Activated CD4-positive, CD25-positive, alpha-beta regulatory T cell treated with anti-CD3 and anti-CD28 coated beads, Interleukin-2, amount 50 U/mL, for 16 hours (primary cell): Measurements from ENCODE around the gene NMD3.
"Not testable (repeated sequence)": the region's sequence is repeated elsewhere in the genome, so short reads cannot be mapped to it uniquely, and the experiment has no call there.

Source experiments
- DNase-seq: peaks from one replicate; pipeline ENCODE4 v3.0.0-alpha.2; 2020; ENCODE audit warnings: low read depth, low spot score

NMD3 gene

DNA sequence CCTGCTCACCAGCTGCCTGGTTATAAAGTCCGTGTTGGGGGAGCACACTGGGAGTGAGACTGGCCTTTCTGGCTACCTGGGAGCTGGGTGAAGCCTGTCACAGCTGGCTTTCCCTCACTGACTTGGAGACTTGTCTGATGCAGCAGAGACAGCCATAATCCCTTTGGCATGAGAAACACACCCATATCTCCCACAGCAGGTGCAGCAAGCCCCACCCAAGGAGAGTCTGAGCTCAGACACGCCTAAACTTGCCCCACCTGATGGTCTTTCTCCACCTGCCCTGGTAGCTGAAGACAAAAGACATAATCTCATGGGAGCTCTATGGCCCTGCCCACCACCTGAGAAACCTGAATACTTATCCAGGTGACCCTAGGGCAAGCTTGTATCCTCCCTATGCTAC is 54.8 kb downstream of the NMD3 start:
- no peak for DNase-seq

DNA sequence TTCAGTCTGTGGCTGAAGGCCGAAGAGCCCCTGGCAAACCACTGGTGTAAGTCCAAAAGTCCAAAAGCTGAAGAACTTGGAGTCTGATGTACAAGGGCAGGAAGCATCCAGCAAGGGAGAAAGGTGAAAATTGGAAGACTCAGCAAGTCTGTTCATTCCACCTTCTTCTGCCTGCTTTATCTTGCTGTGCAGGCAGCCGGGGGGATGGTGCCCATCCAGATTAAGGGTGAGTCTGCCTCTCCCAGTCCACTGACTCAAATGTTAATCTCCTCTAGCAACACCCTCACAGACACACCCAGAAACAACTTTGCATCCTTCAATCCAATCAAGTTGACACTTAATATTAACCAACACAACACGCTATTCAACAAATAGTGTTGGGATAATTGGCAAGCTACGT is 61.3 kb downstream of the NMD3 start:
- DNase-seq, result not testable (repeated sequence)

DNA sequence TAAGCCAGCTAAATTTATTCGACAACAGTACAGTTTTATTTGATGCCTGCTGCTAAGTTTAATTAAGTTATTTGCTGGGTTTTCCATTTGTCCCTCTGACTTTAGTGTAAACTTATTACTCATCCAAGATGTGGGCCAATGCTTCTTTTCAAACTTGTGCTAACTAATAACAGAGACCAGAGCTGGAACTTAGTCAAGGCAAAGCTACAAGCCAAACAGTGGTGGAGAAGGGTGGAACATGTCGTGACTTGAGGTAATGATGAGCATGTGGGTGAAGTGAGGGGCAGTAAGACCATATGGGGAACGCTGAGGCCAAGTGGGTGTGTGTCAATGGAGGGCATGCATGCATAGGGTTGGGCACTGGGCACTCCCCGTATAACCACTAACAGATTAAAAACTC is 63.9 kb downstream of the NMD3 start:
- no peak for DNase-seq

DNA sequence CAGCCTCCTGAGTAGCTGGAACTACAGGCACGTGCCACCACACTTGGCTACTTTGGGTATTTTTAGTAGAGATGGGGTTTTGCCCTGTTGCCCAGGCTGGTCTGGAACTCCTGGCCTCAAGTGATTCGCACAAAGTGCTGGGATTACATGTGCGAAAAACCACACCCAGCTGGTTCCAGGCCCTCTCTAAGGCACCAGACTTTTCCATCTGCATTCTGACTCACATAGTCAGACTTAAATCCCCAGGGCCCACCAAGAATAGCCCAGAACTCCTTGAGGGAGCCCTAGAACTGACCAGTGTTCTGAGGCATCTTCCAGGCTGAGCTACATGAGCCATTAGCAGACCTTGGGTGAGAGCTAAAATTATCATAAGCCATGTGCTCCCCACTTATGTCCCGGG is 68.1 kb downstream of the NMD3 start:
- DNase-seq, result no peak

DNA sequence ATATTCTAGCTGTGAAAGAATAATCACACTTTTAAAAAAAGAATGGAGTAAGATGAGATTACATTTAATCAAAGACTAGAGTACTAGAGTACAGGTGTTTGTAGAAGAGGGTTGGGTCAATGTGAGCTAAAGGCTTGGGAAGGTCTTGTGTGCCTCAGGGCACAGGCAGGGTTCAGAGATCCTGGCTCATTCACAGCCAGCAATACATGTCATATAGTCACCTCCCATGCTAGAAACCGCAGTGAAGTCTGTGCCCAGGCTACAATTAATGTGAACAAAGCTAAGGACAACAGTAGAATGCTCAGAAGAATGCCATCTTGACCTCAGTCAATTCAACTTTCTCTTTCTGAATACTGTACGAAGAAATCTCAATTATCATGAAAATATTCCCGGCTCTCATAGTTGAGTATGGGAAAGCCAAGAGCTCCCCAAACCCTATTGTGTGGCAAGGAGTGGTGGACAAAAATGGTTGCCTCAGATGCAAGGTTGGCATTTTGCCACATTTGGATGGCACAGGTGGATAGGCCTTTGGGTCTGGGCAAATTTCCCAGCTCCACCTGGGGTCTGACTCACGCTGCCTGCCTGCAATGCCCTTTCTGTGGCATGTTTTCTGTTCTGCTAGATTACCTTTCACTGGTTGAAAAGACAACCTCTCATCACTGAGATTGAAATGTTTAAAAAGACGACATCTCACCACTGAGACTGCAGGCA is 70.2 kb downstream of the NMD3 start:
- DNase-seq, result no peak

DNA sequence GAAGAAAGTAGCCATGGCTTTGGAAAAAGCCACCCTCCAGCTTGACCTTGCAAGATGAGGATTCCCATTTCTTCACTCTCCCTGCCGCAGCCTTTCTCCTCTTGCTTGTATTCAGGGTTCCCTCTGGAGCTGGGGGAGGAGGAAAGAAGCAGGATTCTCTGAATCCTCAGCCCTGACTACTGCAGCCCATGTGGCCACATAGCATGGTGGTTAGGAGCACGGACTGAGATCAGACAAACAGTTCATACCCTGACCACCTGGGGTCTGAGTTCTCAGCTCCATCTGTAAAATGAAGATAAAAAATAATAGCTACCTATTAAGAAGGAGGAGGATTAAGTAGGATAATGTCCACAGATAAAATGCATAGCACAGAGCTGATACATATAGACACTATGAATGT is 72.3 kb downstream of the NMD3 start:
- DNase-seq, result no peak

DNA sequence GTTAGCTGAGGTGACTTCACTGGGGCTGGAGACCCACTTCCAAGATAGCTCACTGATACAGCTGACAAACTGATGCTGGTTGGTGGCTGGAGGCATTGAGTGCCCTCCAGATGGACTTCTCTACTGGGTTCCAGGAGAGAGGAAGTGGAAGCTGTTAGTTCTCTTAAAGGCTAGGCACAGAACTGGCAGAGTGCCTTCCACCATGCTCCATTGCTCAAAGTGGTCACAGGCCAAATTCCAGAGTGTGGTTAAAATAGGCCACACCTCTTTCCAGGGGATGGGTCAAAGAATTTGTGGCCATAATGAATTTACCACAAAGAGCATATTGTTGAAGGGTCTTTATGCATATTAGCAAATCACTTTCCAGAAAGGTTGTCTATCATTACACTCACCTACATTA is 74.2 kb downstream of the NMD3 start:
- no peak for DNase-seq

DNA sequence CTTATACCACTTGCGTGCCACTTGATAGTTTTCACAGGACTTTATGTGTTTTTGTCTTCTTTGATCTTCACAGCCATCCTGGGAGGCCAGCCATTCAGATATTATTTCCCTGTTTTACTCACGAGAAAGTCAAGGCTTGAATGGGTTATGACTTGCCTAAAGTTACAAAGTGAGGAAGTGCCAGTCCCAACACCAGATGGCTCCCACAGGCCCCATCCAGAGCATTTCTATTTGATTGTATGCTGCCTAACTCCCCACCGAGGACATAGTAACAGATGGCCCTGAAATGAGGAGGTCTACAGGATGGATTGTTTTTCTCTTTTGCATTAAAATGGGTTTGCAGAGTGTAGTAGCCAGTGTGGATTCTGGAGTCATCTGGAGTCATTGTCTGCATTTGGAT is 75.7 kb downstream of the NMD3 start:
- no peak for DNase-seq
